ENCODE measurements around the gene ARL6IP1.
A peak's percentile ranks its signal among the peaks of the same experiment; 100 is the strongest.

ARL6IP1 gene

DNA sequence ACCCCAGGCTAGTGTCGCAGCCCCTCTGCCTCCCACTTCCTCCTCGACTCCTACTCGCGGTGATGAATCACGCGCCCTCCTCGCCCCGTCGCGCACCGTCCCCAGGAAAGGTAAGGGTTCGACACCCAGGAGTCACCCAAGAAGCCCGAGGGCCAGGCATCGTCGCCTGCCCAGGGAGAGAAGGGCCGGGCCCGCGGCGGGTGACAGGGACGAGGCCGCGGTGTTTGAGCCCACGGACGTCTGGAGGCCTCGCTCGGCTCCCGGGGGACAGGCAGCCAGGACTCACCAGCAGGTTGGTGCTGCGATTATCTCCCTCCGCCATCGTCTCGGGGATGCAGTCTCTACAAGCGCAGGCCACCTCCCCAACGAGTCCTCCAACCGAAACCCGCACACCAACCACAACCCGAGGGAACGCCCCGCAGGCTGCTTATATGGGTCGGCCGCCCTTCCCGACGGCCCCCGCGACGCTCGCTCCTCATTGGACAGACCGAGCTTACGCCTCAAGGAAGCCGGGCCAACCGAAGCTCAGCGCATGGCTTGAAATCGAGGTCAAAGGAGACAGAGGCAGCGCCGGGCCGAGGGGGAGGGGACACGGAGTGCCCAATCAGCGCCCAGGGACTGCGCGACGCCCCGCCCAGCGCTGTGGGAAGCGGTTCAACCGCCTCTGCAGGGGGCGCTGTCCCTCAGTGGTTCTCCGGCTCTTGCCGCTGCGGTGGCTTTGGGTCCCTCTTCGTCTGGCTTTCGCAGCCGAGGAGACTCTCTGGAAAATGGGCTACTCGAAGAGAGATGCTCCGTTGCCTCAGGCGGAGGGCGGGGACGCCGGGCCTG is at the start of gene ARL6IP1:
Gene ARL6IP1, minus strand, starts transcription at position 405 of the 828 bp plus-strand sequence. Its CDS starts 83 bp downstream, at position 322.
- Histone ChIP-seq H3K9ac (ENCODE audit: low read depth, low read length) (peak within 1 kb of the TSS; percentile 57), H3K27me3 (ENCODE audit: control insufficient read depth, insufficient read depth, low read length) (no peaks in the 10 kb centered on the region), H3K36me3 (ENCODE audit: control insufficient read depth, insufficient read depth, low read length) (peaks cover 6% of the 10 kb centered on the region), H3K9me3 (ENCODE audit: control insufficient read depth, insufficient read depth, low read length) (no peaks in the 10 kb centered on the region), H3K4me1 (ENCODE audit: control insufficient read depth, insufficient read depth, low read length) (peaks cover 11% of the 10 kb centered on the region), H3K4me3 (ENCODE audit: low read depth, low read length) (peak within 1 kb of the TSS; percentile 90)

DNA sequence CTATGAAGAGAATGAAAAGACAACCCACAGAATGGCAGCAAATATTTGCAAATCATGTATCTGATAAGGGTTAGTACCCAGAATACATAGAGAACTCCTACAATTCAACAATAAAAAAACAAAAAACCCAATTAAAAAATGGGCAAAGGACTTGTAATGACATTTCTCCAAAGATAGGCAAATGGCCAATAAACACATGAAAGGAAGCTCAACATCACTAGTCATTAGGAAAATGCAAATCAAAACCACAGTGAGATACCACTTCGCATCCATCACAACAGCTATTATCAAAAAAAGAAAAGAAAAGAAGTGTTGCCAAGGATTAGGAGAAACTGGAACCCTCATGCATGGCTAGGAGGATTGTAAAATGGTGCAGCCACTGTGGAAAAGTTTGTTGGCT is 45.1 kb upstream of the ARL6IP1 start:
- no peaks in the 10 kb centered on the region for H3K9me3 ChIP-seq (ENCODE audit: control insufficient read depth, insufficient read depth, low read length)
- no peak overlapping the region for H3K4me3 ChIP-seq (ENCODE audit: low read depth, low read length)
- no peaks in the 10 kb centered on the region for H3K4me1 ChIP-seq (ENCODE audit: control insufficient read depth, insufficient read depth, low read length)
- H3K9ac ChIP-seq (ENCODE audit: low read depth, low read length): no peak overlapping the region
- peaks cover 22% of the 10 kb centered on the region for H3K36me3 ChIP-seq (ENCODE audit: control insufficient read depth, insufficient read depth, low read length)
- no peaks in the 10 kb centered on the region for H3K27me3 ChIP-seq (ENCODE audit: control insufficient read depth, insufficient read depth, low read length)

DNA sequence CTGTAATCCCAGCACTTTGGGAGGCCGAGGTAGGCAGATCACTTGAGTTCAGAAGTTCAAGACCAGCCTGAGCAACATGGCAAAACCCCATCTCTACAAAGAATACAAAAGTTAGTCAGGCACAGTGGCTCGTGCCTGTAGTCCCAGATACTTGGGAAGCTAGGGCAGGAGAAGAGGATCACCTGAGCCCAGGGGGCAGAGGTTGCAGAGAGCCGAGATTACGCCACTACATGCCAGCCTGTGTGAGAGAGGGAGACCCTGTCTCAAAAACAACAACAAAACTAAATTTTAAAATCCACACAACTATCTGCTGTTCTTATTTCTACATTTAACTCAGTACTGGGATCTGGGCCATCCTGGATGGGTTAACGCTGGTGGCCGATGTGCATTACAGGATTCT is 41.2 kb upstream of the ARL6IP1 start:
- no peaks in the 10 kb centered on the region for H3K4me1 ChIP-seq (ENCODE audit: control insufficient read depth, insufficient read depth, low read length)
- no peaks in the 10 kb centered on the region for H3K27me3 ChIP-seq (ENCODE audit: control insufficient read depth, insufficient read depth, low read length)
- H3K4me3 ChIP-seq (ENCODE audit: low read depth, low read length): no peak overlapping the region
- peaks cover 28% of the 10 kb centered on the region for H3K36me3 ChIP-seq (ENCODE audit: control insufficient read depth, insufficient read depth, low read length)
- no peaks in the 10 kb centered on the region for H3K9me3 ChIP-seq (ENCODE audit: control insufficient read depth, insufficient read depth, low read length)
- H3K9ac ChIP-seq (ENCODE audit: low read depth, low read length): no peak overlapping the region

- Histone ChIP-seq H3K4me1 (ENCODE audit: control insufficient read depth, insufficient read depth, low read length) (no peaks in the 10 kb centered on the region), H3K9me3 (ENCODE audit: control insufficient read depth, insufficient read depth, low read length) (no peaks in the 10 kb centered on the region), H3K9ac (ENCODE audit: low read depth, low read length) (no peak overlapping the region), H3K4me3 (ENCODE audit: low read depth, low read length) (no peak overlapping the region), H3K27me3 (ENCODE audit: control insufficient read depth, insufficient read depth, low read length) (no peaks in the 10 kb centered on the region), H3K36me3 (ENCODE audit: control insufficient read depth, insufficient read depth, low read length) (peaks cover 28% of the 10 kb centered on the region)
Observed at GRCh38 chr16:18841833-18842525, 40.6 kb upstream of the ARL6IP1 start.

DNA sequence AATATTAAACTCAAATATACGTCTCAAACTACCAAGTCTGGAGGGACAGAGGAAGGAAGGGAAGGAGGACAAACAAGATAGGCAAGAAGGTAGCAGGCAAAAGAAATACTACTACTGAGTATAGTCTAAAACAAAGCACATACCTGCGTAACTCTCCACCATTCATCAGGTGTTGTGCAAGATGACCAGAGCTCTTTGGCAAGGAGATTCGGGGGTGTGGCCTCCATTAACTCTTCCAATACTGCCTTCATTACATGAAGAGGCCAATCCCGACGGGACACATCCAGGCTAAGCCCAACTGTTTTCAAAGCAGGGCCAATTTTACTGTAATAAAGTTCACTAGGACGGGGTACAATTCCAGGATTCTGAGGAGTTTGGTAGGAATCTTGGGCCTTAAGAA is 38.2 kb upstream of the ARL6IP1 start:
- no peaks in the 10 kb centered on the region for H3K27me3 ChIP-seq (ENCODE audit: control insufficient read depth, insufficient read depth, low read length)
- H3K9me3 ChIP-seq (ENCODE audit: control insufficient read depth, insufficient read depth, low read length): no peaks in the 10 kb centered on the region
- H3K4me1 ChIP-seq (ENCODE audit: control insufficient read depth, insufficient read depth, low read length): no peaks in the 10 kb centered on the region
- H3K4me3 ChIP-seq (ENCODE audit: low read depth, low read length): no peak overlapping the region
- H3K9ac ChIP-seq (ENCODE audit: low read depth, low read length): no peak overlapping the region
- peaks cover 45% of the 10 kb centered on the region for H3K36me3 ChIP-seq (ENCODE audit: control insufficient read depth, insufficient read depth, low read length)

GRCh38 chr16:18836702-18837101 is 35.4 kb upstream of the ARL6IP1 start:
- H3K9me3 ChIP-seq (ENCODE audit: control insufficient read depth, insufficient read depth, low read length): no peaks in the 10 kb centered on the region
- H3K9ac ChIP-seq (ENCODE audit: low read depth, low read length): no peak overlapping the region
- H3K36me3 ChIP-seq (ENCODE audit: control insufficient read depth, insufficient read depth, low read length): peaks cover 58% of the 10 kb centered on the region
- no peaks in the 10 kb centered on the region for H3K4me1 ChIP-seq (ENCODE audit: control insufficient read depth, insufficient read depth, low read length)
- no peak overlapping the region for H3K4me3 ChIP-seq (ENCODE audit: low read depth, low read length)
- H3K27me3 ChIP-seq (ENCODE audit: control insufficient read depth, insufficient read depth, low read length): no peaks in the 10 kb centered on the region

DNA sequence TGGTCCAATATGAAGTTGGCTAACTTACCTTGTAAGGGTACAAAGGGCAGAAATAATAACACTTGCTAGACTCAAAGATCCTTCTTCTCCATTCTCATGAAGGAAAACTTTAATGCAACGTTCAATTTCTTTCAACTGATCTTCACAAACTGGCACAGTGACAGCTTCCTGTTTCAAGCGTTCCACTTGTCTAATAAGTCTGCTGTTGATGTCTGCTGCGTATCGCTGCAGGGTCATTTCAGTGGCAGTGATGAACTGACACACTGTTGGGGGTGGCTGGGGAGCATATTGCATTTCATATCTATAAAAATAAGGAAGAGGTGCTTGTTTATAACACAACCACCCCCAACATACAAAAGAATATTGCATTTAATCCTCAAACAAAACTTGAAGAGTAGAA is 33.5 kb upstream of the ARL6IP1 start:
- no peak overlapping the region for H3K9ac ChIP-seq (ENCODE audit: low read depth, low read length)
- H3K9me3 ChIP-seq (ENCODE audit: control insufficient read depth, insufficient read depth, low read length): no peaks in the 10 kb centered on the region
- no peak overlapping the region for H3K4me3 ChIP-seq (ENCODE audit: low read depth, low read length)
- peaks cover 54% of the 10 kb centered on the region for H3K36me3 ChIP-seq (ENCODE audit: control insufficient read depth, insufficient read depth, low read length)
- H3K4me1 ChIP-seq (ENCODE audit: control insufficient read depth, insufficient read depth, low read length): no peaks in the 10 kb centered on the region
- H3K27me3 ChIP-seq (ENCODE audit: control insufficient read depth, insufficient read depth, low read length): no peaks in the 10 kb centered on the region

DNA sequence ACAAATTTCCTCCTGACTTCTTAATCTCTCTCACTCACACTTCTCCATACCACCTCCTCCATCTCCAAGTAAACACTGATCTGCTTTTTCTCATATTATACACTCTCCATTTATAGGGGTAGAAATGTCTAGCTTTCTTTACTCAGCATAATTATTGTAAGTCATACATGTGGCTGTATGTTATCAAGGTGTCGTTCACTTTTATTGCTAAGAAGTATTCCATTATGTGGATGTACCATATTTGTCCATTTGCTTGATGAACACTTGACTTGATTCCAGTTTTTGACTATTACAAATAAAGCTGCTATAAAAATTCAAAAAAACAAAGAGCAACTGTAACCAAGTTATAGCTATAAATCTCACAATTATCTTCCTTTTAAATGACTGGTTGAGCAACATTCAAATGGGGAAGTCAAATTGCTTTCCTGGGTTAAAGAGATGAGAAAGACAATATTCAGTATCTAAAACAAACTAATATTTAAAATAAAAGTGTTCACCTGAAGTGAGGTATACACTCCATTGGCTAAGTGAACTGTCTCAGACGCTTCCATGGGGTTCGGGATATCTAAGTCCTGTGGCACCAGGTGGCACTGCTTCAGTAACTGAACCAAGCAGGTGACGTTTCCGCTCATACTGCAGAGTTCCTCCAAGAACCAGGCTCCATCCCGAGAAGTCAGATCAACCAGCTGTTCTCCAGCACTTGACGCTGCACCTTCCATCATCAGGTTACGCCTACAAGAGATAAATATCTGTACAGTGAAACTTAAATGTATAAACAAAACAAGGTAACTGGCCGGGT is 32.6 kb upstream of the ARL6IP1 start:
- no peaks in the 10 kb centered on the region for H3K4me1 ChIP-seq (ENCODE audit: control insufficient read depth, insufficient read depth, low read length)
- peaks cover 55% of the 10 kb centered on the region for H3K36me3 ChIP-seq (ENCODE audit: control insufficient read depth, insufficient read depth, low read length)

GRCh38 chr16:18832613-18833012 is 31.3 kb upstream of the ARL6IP1 start:
- H3K9ac ChIP-seq (ENCODE audit: low read depth, low read length): no peak overlapping the region
- H3K36me3 ChIP-seq (ENCODE audit: control insufficient read depth, insufficient read depth, low read length): peaks cover 51% of the 10 kb centered on the region
- H3K9me3 ChIP-seq (ENCODE audit: control insufficient read depth, insufficient read depth, low read length): no peaks in the 10 kb centered on the region
- no peak overlapping the region for H3K4me3 ChIP-seq (ENCODE audit: low read depth, low read length)
- peaks cover 3% of the 10 kb centered on the region for H3K4me1 ChIP-seq (ENCODE audit: control insufficient read depth, insufficient read depth, low read length)
- H3K27me3 ChIP-seq (ENCODE audit: control insufficient read depth, insufficient read depth, low read length): no peaks in the 10 kb centered on the region

More for the DNA sequence above, 32.6 kb upstream of the ARL6IP1 start:
- H3K27me3 ChIP-seq (ENCODE audit: control insufficient read depth, insufficient read depth, low read length): no peaks in the 10 kb centered on the region
- no peaks in the 10 kb centered on the region for H3K9me3 ChIP-seq (ENCODE audit: control insufficient read depth, insufficient read depth, low read length)
- no peak overlapping the region for H3K4me3 ChIP-seq (ENCODE audit: low read depth, low read length)
- H3K9ac ChIP-seq (ENCODE audit: low read depth, low read length): no peak overlapping the region

- H3K4me3 ChIP-seq (ENCODE audit: low read depth, low read length): no peak overlapping the region
- no peak overlapping the region for H3K9ac ChIP-seq (ENCODE audit: low read depth, low read length)
- H3K27me3 ChIP-seq (ENCODE audit: control insufficient read depth, insufficient read depth, low read length): no peaks in the 10 kb centered on the region
- H3K4me1 ChIP-seq (ENCODE audit: control insufficient read depth, insufficient read depth, low read length): peaks cover 3% of the 10 kb centered on the region
- peaks cover 47% of the 10 kb centered on the region for H3K36me3 ChIP-seq (ENCODE audit: control insufficient read depth, insufficient read depth, low read length)
- no peaks in the 10 kb centered on the region for H3K9me3 ChIP-seq (ENCODE audit: control insufficient read depth, insufficient read depth, low read length)
Observed at GRCh38 chr16:18832006-18832405, 30.7 kb upstream of the ARL6IP1 start.

- Histone ChIP-seq H3K9ac (ENCODE audit: low read depth, low read length) (no peak overlapping the region), H3K27me3 (ENCODE audit: control insufficient read depth, insufficient read depth, low read length) (no peaks in the 10 kb centered on the region), H3K4me1 (ENCODE audit: control insufficient read depth, insufficient read depth, low read length) (peaks cover 3% of the 10 kb centered on the region), H3K9me3 (ENCODE audit: control insufficient read depth, insufficient read depth, low read length) (no peaks in the 10 kb centered on the region), H3K4me3 (ENCODE audit: low read depth, low read length) (no peak overlapping the region), H3K36me3 (ENCODE audit: control insufficient read depth, insufficient read depth, low read length) (peaks cover 24% of the 10 kb centered on the region)
Observed at GRCh38 chr16:18829251-18829650, 27.9 kb upstream of the ARL6IP1 start.

All from iPS-15b (cell line).